GM18511 (cell line): Measurements from ENCODE around the gene TMEM165.

Experiments used
- ATAC-seq: cut with Tn5 transposase; IDR thresholded peaks from one replicate; pipeline ENCODE4 v1.9.1; 2021; ENCODE audit warnings: mild to moderate bottlenecking, moderate library complexity; ENCODE audit not compliant: unreplicated experiment

The TMEM165 gene

DNA sequence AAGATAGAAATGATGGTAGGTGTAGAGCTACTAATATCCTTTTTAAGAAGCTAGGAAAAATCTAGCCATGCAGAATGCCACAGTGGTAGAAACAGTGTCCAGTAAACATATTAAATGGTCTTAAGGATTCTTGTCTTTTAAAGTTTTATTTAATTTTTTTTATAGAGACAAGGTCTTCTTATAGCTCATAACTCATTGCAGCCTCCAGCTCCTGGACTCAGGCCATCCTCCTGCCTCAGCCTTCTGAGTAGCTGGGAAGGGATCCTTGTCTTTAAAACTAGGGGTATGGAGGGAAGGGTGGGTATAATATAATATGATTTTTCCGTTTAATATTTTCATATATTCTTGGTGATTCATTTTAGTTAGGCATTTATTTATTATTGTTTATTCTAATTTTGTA is 3.8 kb downstream of the TMEM165 start:
- no peak for ATAC-seq

DNA sequence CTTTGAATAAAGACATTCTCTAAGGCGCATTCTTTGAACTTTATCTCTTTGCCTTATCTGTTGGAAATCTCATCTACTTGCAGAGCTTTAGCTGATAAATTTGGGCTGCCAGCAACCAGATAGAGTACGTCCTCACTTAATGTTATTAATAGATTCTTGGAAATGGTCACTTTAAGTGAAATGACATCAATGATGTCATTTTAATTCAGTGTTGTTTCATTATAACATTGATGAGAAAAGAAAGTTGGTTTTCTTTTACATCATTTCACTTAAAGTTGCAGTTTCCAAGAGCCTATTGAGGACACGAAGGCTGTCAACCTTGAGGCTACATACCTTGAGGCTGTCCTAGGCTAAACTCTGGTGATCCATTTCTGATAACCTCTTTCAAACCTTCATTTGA is 9.3 kb downstream of the TMEM165 start:
- ATAC-seq, result no peak

DNA sequence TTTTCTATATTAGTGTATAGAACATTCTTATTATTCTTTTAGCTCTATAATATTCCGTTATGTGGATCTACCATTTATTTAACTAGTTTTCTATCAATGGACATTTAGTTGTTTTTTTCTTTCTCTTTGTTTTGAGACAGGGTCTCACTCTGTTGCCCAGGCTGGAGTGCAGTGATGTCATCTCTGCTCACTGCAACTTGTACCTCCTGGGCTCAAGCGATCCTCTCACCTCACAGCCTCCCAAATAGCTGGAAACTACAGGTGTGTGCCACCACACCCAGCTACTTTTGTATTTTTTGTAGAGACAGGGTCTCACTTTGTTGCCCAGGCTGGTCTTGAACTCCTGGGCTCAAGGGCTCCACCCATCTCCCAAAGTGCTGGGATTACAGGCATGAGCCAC is 10.8 kb downstream of the TMEM165 start:
- no peak for ATAC-seq

DNA sequence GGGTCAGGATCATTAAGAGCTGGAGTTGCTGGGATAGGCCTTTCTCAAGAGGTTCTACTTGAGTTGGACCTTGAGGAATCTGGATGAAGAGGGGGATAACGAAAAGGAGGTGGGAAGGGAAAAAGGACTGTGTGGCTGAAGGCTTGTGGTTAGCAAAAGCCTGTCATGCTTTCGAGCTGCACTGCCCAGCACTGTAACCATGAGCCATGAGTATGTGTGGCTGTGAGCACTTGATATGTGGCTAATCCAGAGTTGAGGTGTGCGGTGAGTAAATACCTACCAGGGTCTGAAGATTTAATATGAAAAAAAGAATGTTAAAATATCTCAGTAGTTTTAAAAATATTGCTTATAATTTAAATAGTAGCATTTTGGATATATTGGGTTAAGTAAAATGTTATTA is 11.4 kb downstream of the TMEM165 start:
- ATAC-seq, result no peak

DNA sequence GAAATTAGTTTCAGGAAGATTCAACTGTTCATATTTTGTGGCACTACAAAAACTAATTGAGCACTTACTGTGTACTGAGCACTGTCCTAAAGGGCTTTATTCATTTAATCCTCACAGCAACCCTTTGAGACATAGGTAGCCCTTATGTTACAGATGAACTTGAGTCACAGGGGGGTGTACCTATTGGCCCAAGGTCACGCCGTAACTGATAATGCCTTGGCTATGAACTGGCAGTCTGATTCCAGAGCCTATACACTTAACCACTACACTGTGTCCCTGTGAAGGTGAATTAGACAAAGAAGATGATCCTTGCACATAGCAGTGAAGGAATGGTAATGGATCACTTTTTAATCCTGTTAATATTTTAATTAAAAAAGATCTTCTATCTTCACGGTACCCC is 12.0 kb downstream of the TMEM165 start:
- ATAC-seq, result no peak

DNA sequence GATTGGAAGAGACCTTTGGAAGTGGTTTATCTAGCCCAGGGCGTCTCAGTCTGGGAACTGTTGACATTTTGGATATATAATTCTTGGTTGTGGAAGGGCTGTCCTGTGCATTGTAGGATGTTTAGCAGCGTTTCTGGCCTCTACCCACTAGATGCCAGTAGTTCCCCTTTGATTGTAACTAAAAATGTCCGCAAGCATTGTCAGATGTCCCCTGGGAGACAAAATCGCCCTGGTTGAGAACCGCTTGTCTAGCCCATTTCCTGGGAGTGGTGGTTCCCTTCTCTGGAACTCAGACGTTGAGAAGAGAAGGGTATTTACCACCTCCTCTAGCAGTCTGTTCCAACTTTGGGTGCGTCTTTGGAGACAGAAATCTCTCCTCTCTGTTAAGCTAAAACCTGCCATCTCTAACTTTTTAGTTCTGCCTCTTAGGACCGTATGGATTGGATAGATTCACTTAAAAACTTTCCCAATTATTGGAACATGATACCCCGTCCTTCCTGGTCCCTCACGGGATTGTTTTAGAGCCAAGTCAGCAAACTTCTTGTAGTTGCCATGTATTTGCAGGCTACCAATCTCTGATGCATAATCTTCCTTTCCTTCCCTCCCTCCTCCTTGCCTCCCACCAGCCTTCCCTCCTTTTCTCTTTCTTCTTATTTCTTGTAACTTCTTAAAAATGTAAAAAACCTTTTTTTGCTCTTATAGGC is 13.9 kb downstream of the TMEM165 start:
- peak; percentile 78 for ATAC-seq

DNA sequence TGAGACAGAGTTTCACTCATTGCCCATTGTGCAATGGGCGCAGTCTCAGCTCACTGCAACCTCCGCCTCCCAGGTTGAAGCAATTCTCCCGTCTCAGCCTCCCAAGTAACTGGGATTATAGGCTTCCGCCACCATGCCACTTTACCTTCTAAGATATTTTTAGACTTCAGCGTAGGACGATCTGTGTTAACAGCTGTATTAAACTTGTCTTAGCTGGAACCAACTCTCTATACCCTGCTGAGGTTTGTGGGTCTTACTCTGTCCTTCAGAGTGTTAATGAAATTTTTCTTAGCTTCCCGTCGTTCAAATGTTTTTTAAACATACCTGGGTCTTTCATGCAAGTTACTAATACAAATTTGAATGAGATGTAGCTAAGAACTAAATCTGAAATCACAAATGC is 14.7 kb downstream of the TMEM165 start:
- no peak for ATAC-seq

DNA sequence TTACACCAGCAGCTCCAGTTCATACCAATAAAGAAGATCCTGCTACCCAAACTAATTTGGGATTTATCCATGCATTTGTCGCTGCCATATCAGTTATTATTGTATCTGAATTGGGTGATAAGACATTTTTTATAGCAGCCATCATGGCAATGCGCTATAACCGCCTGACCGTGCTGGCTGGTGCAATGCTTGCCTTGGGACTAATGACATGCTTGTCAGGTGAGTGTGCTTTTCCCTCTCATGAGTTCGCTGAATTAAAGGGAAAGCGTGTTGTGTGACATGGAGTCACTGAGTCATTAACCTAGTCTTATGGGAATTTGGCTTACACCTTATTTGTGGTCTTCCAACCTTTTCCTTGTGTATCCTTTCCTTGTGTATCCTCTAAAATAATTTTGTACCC is 15.9 kb downstream of the TMEM165 start:
- no peak for ATAC-seq

DNA sequence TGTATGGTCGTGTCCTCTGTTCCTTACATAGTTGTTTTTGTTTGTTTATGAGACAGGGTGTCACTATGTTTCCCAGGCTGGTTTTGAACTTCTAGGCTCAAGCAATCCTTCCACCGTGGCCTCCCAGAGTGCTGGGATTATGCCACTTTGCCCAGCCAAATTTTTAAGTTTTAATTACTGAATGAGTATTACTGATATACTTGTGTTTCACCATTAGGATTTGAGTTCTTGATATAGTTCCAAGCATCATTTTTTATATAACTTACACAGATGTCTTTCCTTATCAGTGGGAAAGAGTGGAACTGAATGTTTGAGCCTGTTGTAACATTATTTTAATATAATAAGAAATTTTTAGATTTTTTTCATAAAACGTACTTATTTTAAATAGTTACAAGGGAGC is 20.4 kb downstream of the TMEM165 start:
- no peak for ATAC-seq

DNA sequence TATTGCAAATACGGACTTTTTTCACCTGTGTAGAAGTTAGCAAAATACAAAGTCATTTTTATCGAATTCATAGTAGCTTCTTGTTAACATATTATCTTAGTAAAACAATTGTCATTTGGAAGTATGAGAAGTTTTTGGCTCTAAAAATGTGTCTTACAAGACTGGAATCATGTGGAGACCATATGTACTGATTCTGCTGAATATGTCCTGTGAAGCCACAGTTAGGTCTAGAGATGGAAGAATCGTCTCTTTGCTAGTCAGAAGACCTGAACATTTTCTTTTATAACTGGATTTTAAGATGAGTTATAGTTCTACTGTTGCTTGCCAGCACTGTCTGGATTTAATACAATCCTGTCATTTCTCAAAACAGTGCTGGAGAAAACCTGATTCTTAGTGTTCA is 29.0 kb downstream of the TMEM165 start:
- no peak for ATAC-seq

DNA sequence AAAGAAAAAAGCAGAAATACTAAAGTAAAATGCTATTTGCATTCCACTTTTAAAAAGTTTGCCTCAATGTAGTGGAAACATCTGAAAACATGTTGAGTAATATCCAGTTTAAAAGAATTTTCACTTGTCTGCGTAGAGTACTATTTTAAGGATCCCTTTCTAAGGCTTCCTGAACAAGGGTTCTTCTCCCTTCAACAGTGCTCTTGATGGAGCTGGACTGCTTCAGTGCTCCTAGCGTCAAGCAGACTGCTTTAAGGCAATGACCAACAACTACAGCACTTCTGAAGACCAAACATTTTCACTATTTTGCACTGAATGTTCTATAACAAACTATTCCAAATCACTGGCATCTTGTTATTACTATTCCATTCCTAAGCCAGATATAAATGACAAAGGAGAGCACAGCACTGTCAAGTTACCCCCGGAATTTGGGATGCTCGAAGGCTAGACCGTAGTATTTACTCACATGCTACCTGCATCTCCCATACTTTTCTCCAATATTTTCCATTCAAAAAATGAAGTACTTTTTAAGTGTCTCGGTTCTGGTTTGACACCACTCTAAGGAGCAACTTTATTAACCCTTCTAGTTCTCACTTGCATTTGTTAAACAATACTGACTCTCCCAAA is 36.1 kb downstream of the TMEM165 start:
- ATAC-seq, result no peak

DNA sequence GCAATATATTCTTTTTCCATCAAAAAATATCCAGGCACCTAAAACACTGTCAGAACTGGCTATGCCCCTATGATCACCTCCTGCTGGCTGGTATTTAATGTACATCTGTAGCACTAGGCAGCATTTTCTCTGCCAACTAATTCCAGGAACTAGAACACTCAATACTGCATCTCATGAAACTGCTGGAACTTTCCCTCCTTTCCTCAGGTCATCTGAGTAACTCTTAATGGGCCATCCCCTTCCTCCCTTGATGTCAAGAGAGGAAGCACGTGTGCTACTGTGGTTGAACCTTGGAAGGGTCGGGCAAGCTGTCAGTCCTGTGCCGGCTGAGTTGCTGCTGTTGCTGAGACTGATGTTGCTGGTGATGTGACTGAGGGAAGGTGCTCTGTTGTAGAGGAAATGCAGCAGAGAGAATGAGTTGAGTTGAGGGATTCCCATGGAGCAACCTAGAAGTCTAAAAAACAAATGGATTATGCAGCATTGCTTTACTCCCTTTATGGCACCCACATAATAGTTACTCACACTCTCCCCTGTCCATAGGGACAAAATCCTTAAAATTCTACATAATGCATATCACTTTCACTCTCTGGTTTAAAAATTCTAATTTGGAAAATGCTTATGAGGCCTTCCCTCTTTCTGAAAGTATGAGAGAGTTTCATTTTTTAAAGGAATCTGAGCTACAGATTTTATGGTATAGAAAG is 39.5 kb downstream of the TMEM165 start:
- ATAC-seq, result peak; percentile 53

DNA sequence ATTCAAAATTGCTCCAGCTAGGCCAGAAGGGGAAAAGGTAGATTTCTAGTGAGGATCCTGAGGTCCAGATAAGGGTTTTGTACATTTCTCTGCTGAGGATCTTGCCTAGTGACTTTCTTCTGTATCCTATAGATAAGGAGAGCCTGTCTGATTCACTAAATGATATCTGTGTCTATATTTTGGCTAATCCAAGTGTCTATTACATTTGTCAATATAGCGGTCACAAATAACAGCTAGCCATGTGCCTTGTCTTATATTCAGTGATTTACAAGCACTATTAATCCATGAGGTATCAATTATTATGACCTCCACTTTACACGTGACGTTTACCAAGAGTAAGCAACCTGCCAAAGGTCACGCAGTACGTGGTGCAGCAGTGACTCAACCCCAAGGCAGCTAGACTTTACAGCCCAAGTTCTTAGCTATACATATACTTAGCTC is 41.6 kb downstream of the TMEM165 start:
- ATAC-seq, result no peak

DNA sequence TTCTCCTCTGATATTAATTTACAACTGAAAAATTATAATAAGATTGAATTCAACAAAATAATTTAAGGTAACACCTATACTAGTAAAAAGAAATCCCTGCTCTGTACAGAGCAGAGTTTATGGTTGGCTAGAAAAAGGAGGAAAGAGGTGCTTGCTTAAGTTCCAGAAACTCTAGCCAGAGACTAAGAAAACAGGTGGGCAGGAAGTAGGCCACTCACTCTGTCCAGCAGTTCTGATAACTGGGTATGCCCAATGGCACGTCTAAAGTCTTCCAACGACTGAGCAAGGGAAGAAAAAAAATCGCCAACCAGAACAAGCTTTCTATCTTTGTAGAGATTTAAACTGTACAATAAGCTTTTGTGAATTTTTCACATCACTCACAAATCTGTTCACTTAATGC is 42.1 kb downstream of the TMEM165 start:
- ATAC-seq, result no peak

DNA sequence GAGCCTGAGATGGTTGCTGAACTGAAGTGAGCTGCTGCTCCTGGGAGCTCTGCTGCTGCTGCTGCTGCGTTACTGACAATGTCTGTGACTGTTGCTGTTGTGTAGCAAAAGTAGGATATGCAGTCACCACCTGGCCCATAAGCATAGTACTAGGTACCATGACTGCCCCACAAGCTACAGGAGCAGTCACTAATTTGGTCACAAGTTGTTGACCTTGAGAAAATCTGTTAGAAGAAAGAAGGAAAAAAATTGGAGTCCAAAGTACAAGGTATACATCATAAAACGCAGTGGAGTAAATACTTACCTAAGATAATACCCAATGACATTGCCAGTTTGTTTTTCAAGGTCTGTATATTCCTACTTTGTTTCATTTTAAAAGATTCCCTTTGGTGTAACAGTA is 42.6 kb downstream of the TMEM165 start:
- ATAC-seq, result no peak

DNA sequence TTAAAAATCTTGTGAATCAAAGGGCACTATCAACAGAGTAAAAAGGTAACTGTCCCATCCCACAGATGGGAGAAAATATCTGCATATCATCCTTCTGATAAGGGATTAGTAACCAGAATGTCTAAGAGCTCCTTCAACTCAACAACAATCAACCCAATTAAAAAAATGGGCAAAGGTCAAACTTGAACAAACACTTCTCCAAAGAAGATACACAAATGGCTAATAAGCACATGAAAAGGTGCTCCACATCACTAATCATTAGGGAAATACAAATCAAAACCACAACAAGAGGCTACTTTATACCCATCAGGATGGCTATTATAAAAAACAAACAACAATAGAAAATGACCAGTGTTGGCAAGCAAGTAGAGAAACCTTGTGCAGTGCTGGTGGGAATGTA is 43.3 kb downstream of the TMEM165 start:
- no peak for ATAC-seq

DNA sequence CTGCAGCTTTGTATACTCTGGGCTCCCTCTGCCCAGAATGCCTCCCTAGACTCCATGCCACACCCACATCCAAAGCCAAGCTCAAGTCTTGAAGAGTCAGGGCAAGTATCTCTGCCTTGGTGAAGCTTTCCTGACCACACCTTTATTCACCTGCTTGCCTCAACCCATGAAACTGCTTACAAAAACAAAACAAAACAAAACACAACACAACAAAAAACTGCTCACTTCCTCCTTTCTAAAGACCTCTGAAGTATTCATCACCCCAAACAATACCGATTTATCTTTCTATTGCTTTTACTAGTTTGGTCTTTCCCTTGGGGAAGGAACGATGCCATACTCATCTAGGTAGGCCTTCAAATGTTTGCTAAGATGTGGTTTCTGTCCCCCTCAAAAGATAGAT is 45.0 kb downstream of the TMEM165 start:
- ATAC-seq, result no peak

DNA sequence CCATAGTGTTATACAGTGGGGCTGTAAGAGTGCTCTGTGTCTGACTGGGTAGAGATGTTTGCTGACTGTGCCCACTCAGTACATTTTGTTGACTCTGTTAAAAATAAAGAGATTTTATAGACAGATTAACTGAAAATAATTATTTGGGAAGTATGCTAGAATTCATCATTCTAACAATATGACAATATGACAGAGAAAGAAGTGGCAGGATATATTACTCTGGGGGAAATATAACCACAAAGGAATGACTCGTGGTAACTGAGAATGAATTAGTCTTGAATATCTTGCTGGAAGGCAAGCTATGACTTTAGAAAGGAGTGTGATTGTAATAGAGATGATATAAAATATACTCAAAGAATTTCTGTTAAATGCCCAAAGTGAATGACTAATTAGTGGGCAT is 46.8 kb downstream of the TMEM165 start:
- ATAC-seq, result no peak

DNA sequence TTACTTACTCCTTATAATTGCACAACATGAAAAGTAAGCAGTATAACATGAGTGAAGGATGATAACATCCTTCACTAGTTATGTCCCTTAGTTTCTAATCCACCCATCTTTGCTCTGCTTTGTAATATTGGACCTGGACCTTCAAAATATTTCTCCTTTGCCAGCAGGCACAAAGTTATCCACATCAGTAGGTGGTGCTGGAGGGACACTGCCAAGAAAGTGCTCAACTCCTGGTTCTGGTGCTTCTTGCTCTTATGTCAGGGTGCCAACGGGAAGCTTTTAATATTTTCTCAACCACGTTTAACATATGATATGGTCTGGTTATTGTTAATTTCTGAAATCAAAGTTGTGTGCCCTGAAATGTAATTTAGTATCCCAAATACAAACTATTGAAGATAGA is 49.1 kb downstream of the TMEM165 start:
- ATAC-seq, result no peak

DNA sequence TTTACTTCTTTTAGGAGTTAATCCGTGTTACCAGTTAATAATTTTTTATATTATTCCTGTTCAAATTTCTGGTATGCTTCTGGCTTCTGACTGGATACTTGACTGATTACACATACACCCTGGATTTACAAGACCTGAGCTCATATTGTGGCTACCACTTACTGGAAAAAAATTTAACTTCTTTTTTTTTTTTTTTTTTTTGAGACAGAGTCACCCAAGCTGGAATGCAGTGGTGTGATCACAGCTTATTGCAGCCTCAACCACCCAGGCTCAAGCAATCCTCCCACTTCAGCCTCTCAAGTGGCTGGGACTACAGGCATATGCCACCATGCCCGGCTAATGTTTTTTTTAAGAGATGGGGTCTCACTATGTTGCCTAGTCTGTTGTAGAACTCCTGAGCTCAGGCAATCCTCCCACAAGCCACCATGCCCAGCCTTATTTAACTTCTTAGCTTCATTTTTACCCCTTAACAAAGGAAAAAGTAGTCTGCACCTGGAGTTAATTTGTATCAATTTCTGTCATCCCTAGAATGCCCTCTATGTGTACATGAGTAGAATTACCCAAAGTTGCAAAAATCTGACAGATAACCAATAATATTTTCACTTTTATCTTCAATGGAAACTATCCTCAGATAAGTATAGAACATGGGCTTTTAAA is 50.3 kb downstream of the TMEM165 start:
- no peak for ATAC-seq

DNA sequence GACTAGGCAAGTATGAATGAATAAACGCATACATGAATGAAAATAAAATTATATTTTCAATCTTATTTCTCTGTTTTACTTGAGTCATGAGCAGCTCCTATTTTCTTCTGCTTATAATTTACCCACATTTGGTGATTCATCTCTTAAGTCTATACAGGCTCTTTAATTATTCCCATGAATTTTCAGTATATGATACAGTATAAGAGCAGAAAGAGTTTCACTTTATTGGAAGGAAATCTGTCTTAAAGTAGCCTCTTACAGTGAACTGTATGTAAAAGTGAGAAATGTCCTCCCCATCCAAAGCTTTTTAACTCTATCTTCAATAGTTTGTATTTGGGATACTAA is 50.8 kb downstream of the TMEM165 start:
- no peak for ATAC-seq
